HG03469 (cell line): ENCODE results near the gene DCAF6.

Source experiments
- ATAC-seq: cut with Tn5 transposase; IDR thresholded peaks from one replicate; pipeline ENCODE4 v1.9.1; 2021; ENCODE audit warnings: mild to moderate bottlenecking, moderate library complexity, moderate number of reproducible peaks; ENCODE audit not compliant: unreplicated experiment

DCAF6 gene

DNA sequence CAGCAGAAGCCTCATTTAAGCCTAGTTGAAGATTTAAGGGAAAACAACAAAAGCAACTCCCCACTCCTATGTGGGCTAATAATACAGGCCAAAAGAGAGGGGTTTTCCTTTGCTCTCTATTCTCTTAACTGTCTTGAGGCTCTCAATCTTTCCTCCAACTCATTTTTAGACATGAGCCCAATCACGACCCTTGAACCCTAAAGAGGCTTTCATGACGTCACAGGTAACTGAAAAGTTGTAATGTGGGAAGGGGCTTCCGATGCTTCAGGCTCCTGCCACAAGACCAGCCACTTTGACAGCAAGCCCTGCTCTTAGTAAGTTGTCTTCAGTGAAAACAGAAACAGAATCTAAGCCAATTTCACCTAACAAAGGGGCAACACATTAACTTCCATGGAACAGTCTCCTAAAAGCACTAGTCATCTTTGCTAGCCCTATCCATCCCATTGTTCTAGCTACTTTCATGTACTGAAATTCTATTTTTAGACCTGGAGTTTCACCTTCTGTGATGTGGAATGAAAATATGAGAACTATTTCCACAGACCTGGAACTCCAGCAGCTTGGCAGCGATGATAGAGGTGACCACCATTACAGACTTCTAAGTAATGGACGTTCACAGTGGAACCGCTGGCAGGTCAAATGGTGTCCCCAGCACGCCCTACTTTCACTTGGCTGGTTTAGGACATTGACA is 164.0 kb downstream of the DCAF6 start:
- no peak for ATAC-seq

DNA sequence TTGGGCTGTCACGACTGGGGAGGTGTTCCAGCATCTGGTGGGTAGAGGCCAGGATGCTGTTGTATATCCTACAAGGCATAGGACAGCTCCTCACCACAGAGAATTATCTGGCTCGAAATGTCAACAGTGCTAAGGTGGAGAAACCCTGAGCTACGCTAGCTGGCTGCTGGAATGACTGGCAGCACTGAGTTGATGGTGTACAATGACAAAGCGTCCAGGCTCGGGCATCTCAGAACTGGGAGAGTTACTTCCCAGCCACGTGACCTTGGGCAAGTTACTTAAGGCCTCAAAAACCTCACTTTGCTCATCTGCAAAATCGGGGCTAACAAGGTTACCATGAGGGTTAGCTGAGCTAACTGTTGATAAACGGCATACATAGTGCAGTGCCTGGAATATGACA is 164.9 kb downstream of the DCAF6 start:
- ATAC-seq = no peak

DNA sequence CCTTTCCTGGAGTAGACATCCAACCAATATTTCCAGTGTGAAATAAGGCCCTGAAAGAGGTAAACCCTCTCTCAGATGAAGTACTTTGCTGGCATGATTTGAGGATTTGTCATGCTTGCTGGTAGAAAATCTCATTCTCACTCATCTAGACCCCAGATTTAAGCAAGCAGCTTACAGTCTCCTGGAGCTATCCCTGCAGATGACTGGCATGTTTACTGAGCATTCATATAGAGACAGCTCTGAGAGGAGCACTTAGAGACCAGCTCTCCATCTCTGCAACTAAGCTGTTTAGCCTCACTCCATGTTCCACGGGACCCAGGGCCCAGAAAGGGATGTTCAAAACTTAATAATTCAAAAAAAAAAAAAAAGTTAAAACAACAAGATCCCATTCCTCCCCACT is 166.0 kb downstream of the DCAF6 start:
- no peak for ATAC-seq

DNA sequence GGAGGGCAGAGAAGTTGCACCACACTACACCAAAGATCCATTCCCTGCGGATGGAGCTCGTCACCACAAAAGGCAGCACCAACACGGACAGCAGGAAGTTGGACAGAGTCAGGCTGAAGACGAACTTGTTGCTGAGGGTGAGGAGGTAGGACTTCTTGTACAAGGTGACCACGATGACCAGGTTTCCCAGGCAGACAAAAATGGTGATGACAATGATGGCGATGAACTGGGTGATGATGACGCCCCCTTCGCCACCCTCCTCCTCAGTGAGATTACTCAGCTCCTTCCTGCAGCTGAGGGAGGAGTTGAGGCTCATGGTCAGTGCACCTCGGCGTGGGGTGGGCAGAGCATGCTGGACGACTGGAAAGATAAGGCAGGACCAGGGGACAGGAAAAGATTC is 168.1 kb downstream of the DCAF6 start:
- ATAC-seq = no peak

DNA sequence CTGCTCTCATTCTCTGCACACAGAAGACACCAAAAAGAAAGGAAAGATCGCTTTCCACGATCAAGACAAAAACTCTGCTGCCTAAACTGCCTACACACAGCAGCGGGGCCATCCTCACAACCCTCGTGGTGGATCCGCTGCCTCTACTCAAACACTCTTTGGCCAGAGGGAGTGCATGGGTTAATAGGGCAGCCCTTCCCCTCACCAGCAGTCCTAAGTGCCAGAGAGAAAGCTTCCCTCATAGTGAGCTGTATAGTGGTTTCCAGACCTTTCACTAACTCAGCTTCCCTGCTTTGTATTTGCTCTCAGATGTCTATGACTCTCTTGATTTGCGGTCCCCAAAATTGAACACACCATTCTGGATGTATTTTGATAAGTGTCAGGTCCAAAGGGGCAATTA is 169.4 kb downstream of the DCAF6 start:
- ATAC-seq = no peak

DNA sequence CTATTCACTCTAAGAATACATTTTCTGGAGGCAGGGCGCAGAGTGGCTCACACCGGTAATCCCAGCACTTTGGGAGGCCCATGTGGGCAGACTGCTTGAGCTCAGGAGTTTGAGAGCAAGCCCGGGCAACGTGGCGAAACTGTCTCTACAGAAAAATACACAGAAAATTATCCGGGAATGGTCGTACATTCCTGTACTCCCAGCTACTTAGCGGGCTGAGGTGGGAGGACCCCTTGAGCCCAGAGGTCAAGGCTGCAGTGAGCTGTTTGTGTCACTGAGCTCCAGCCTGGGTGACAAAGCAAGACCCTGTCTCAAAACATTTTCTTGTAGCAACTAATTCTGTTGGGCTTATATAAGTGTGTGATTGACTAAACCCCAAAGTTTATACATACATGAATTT is 169.8 kb downstream of the DCAF6 start:
- ATAC-seq = no peak

DNA sequence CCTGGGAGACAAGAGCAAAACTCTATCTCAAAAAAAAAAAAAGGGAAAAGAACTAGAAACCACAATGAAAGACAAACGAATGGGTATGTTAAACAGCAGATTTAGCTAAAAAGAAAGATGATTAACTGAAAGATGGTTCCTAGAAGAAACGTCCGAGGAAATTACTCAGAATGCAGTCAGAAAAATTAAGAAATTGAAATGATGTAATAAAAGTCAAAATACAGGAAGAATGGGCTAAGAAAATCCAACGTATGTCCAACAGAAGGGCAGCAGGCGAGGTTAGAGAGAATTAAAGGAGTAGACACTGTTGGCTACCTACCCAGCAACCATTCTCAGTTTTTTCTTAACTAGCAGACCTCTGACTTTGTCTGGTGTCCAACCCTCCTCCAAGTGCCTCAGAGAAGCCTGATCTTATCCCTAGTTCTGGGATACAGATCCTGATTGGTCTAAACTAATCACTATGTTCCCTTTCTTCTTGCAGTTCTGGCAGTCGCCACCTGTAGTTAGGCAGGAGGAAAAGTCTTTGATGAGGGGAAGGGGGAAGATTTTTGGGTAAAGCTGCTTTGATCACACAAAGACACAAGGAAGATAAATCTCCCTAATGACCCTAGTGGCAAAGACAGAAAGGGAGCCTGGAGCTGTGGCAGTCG is 174.5 kb downstream of the DCAF6 start:
- no peak for ATAC-seq

DNA sequence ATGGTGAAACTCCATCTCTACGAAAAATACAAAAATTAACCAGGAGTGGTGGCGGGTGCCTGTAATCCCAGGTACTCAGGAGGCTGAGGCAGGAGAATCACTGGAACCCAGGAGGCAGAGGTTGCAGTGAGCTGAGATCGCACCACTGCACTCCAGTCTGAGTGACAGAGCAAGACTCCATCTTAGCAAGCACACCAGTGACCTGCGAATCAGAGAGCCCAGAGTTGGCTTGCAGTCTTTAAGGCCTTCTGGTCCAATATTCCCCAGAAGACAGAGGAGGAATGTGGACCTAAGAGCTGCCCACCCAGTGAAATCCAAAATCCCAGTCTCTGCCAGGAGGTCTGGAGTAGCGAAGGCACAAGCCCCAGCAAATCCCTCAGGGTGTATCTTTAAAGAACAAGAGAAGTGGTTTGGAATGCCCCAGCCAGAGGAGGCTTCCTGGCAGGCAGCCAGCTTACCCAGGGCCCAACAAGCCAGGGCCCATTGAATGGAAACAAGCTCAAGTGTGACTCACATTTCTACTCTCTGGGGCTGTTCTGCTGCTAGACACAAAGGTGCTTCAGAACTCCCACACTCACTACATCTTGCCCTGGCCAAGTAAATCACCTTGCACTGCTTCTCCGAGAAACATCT is 176.3 kb downstream of the DCAF6 start:
- no peak for ATAC-seq

DNA sequence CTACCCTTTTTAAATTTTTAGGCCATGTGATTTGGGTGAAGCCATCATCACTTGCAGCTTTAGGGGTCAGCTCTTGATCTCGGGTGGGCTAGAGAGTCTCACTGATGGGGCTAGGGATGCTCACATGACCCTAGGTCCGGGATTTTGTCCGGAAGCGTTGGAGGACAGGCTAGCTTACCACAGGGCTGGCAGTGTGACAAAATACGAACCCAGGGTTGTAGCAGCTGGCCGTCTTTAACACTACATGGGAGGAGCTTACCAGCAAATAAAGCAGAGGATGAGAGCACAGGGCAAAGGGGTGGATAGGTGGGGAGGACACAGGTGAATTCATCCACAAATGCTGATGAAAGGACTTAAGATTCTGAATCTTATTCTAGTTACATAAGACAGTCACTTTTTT is 178.4 kb downstream of the DCAF6 start:
- no peak for ATAC-seq

DNA sequence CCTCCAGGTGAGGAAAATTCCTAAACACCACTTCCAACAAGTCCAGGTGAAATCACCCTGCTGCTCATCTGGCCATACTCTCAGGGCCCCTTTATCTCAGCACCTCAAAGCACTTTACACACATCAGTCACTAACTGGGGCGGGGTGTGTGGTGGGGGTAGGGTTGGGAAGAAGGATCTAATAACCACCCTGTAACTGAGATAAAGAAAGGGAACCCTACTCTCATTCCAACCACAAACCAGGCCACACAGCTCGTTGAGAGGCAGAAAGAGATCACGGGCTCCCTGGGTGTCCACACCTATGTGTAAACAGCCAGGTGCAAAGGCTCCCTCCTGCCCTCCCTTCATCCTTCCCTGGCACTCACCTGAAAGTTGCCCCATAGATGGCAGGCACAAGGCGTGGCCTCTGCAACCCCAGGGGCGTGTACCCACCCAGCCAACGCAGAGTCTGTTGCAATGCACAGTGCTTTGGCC is 179.9 kb downstream of the DCAF6 start:
- ATAC-seq = no peak

DNA sequence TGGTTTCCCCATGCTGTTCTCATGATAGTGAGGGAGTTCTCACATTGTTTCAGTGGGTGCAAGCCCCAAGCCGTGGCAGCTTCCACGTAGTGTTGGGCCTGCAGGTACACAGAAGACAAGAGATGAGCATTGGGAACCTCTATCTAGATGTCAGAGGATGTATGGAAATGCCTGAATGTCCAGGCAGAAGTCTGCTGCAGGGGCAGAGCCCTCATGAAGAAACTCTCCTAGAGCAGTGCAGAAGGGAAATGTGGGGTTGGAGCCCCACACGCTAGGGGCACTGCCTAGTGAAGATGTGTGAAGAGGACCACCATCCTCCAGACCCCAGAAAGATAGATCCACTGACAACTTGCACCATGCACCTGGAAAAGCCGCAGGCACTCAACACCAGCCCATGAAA is 183.3 kb downstream of the DCAF6 start:
- no peak for ATAC-seq

DNA sequence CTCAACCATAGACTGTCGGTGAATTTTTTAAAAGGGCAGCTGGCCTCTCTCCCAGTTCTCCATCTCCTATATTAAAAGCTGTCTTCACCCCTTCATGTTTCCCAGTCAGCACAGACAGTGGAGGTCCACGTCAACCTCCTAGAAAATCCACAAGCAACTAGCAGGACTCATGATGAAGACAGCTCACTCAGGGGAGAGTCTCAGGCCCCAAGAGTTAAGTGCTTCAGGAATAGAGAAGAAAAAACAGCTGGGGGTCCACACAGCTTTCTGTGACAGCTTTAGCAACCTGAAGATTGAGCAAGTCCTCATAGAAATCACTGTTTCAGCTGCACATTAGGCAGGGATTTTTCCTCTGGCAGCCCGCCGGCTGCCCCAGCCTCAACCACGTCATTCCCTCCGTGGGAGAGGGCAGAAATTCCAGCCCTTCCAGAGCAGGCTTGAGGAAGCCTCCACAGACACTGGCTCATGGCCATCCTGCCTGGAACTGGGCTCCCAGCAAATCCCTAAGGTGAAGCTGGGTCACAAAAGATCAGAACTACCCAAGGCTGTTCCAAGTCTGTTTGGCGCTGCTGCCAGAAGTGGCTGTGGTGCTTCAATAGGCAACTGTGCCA is 185.0 kb downstream of the DCAF6 start:
- ATAC-seq = no peak

DNA sequence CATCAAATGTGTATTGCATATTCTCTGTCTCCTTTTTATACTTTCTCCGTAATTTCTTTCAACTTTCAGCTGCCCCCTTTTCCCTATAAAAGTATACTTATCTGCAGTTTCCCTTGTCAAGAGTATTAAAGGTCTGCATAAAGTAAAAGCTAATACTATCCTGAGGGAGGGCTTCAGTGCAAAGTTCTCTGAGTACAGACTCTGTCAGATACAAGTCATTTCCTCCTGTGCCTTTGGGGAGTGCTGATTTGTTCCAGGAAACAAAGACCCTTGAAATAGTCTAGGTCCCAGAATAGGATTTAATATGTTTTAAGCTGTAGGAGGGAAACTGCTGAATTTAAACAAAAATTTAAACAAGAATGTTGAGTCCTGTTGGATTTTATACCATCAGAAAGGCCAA is 188.6 kb downstream of the DCAF6 start:
- ATAC-seq = no peak
